ENCODE measurements around the gene GCLM.

GCLM gene

GRCh38 chr1:93844262-93845045 lies 64.8 kb downstream of the GCLM start:
- TF ChIP-seq, protein P1, sequence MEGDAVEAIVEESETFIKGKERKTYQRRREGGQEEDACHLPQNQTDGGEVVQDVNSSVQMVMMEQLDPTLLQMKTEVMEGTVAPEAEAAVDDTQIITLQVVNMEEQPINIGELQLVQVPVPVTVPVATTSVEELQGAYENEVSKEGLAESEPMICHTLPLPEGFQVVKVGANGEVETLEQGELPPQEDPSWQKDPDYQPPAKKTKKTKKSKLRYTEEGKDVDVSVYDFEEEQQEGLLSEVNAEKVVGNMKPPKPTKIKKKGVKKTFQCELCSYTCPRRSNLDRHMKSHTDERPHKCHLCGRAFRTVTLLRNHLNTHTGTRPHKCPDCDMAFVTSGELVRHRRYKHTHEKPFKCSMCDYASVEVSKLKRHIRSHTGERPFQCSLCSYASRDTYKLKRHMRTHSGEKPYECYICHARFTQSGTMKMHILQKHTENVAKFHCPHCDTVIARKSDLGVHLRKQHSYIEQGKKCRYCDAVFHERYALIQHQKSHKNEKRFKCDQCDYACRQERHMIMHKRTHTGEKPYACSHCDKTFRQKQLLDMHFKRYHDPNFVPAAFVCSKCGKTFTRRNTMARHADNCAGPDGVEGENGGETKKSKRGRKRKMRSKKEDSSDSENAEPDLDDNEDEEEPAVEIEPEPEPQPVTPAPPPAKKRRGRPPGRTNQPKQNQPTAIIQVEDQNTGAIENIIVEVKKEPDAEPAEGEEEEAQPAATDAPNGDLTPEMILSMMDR (IDR thresholded peaks at IDR 0.05; ENCODE audit: low read depth, low read length), result peak; percentile 69
- TF ChIP-seq, protein P2, sequence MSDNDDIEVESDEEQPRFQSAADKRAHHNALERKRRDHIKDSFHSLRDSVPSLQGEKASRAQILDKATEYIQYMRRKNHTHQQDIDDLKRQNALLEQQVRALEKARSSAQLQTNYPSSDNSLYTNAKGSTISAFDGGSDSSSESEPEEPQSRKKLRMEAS (IDR thresholded peaks at IDR 0.05; ENCODE audit: low read depth, low read length), result 0 out of 2 replicates have a peak, but pooled peaks have one; percentile 12
- TF ChIP-seq POLR2A (IDR thresholded peaks at IDR 0.05; ENCODE audit: extremely low read depth, insufficient read length), result no peak
- TF ChIP-seq MYC (IDR thresholded peaks at IDR 0.05; ENCODE audit: low read depth, low read length), result no peak
- no peak overlapping the region for H3K4me3 ChIP-seq (ENCODE audit: low read depth, low read length)
- peak; percentile 81 for DNase-seq (ENCODE audit: low read depth)

GRCh38 chr1:93842750-93843500 lies 66.3 kb downstream of the GCLM start:
- TF ChIP-seq MYC (IDR thresholded peaks at IDR 0.05; ENCODE audit: low read depth, low read length) (no peak), POLR2A (IDR thresholded peaks at IDR 0.05; ENCODE audit: extremely low read depth, insufficient read length) (no peak)
- TF ChIP-seq, protein P2 (IDR thresholded peaks at IDR 0.05; ENCODE audit: low read depth, low read length), result no peak
- TF ChIP-seq, protein P1 (IDR thresholded peaks at IDR 0.05; ENCODE audit: low read depth, low read length), result no peak
- no peak for DNase-seq (ENCODE audit: low read depth)
- no peak overlapping the region for H3K4me3 ChIP-seq (ENCODE audit: low read depth, low read length)

- DNase-seq (ENCODE audit: low read depth), result no peak
- TF ChIP-seq, protein P2 (IDR thresholded peaks at IDR 0.05; ENCODE audit: low read depth, low read length), result no peak
- TF ChIP-seq, protein P1 (IDR thresholded peaks at IDR 0.05; ENCODE audit: low read depth, low read length), result no peak
- TF ChIP-seq POLR2A (IDR thresholded peaks at IDR 0.05; ENCODE audit: extremely low read depth, insufficient read length) (no peak), MYC (IDR thresholded peaks at IDR 0.05; ENCODE audit: low read depth, low read length) (no peak)
- H3K4me3 ChIP-seq (ENCODE audit: low read depth, low read length), result no peak overlapping the region
Measured at GRCh38 chr1:93841771-93842170, 67.5 kb downstream of the GCLM start.

GRCh38 chr1:93840956-93841482 lies 68.2 kb downstream of the GCLM start:
- no peak for DNase-seq (ENCODE audit: low read depth)
- TF ChIP-seq, protein P2 (IDR thresholded peaks at IDR 0.05; ENCODE audit: low read depth, low read length), result no peak
- no peak for TF ChIP-seq MYC (IDR thresholded peaks at IDR 0.05; ENCODE audit: low read depth, low read length)
- TF ChIP-seq POLR2A (IDR thresholded peaks at IDR 0.05; ENCODE audit: extremely low read depth, insufficient read length), result no peak
- TF ChIP-seq, protein P1 (IDR thresholded peaks at IDR 0.05; ENCODE audit: low read depth, low read length), result no peak
- no peak overlapping the region for H3K4me3 ChIP-seq (ENCODE audit: low read depth, low read length)

GRCh38 chr1:93839753-93840152 lies 69.5 kb downstream of the GCLM start:
- no peak overlapping the region for H3K4me3 ChIP-seq (ENCODE audit: low read depth, low read length)
- DNase-seq (ENCODE audit: low read depth), result no peak
- TF ChIP-seq POLR2A (IDR thresholded peaks at IDR 0.05; ENCODE audit: extremely low read depth, insufficient read length), result no peak
- TF ChIP-seq MYC (IDR thresholded peaks at IDR 0.05; ENCODE audit: low read depth, low read length), result no peak
- TF ChIP-seq, protein P2 (IDR thresholded peaks at IDR 0.05; ENCODE audit: low read depth, low read length), result no peak
- TF ChIP-seq, protein P1 (IDR thresholded peaks at IDR 0.05; ENCODE audit: low read depth, low read length), result no peak

All from NB4 (cell line).